Measurements from ENCODE around the gene RNF34. TPM values are rescaled to one million over a fixed set of nuclear protein-coding genes. Genes with fewer than 3 reads are reported as not detected.

RNF34 gene
- total RNA-seq, 2 experiments from 2014 or later: 70.4 to 72.5 TPM

GRCh38 chr12:121392325-121392716 is 7.6 kb upstream of the RNF34 start:
- no peak for DNase-seq
- no peak overlapping the region for H3K4me3 Mint-ChIP-seq
- intact Hi-C loops (cut with micrococcal nuclease): no loop called here
- H3K9me3 Mint-ChIP-seq: no peaks in the 10 kb centered on the region
- peaks cover 14% of the 10 kb centered on the region for H3K4me1 Mint-ChIP-seq (ENCODE audit: low read depth)
- no peaks in the 10 kb centered on the region for H3K36me3 Mint-ChIP-seq
- POLR2A ChIA-PET: interaction anchor here (1.3 to 2.1 kb wide), 2 partner anchors 8 to 10 kb away, joined by 4 to 21 read pairs; partner anchors contain the start of gene RNF34
- CTCF ChIA-PET: interaction anchor here (1.4 kb wide), 1 partner anchor 57 kb away, joined by 4 read pairs; no protein-coding TSS in a partner anchor
- H3K27ac Mint-ChIP-seq: no peak overlapping the region
- no peaks in the 10 kb centered on the region for H3K27me3 Mint-ChIP-seq

DNA sequence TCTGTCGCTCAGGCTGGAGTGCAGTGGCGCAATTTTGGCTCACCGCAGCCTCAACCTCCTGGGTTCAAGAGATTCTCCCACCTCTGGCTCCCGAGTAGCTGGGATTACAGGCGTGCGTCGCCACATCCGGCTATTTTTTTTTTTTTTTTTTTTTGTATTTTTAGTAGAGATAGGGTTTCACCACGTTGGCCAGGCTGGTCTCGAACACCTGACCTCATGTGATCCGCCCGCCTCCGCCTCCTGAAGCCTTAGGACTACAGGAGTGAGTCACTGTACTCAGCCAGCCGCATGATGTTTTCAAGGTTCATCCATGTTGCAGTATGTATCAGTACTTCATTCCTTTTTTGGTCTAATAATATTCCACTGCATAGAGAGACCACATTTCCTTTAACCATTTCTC is 2.4 kb upstream of the RNF34 start:
- H3K4me3 Mint-ChIP-seq: no peak overlapping the region
- DNase-seq: no peak
- CTCF ChIA-PET: no interaction called here
- peaks cover 20% of the 10 kb centered on the region for H3K4me1 Mint-ChIP-seq (ENCODE audit: low read depth)
- intact Hi-C loops (cut with micrococcal nuclease): no loop called here
- H3K36me3 Mint-ChIP-seq: peaks cover 7% of the 10 kb centered on the region
- H3K27me3 Mint-ChIP-seq: no peaks in the 10 kb centered on the region
- POLR2A ChIA-PET: interaction anchor here (0.6 kb wide), 1 partner anchor 843 kb away, joined by 3 read pairs; no protein-coding TSS in a partner anchor
- no peak overlapping the region for H3K27ac Mint-ChIP-seq
- no peaks in the 10 kb centered on the region for H3K9me3 Mint-ChIP-seq

GRCh38 chr12:121398355-121398754 is 1.6 kb upstream of the RNF34 start:
- DNase-seq: no peak
- ChIA-PET CTCF (no interaction called here), POLR2A (interaction anchor here (2.9 kb wide), 1 partner anchor 47 kb away, joined by 43 read pairs; the partner anchor contains the start of gene ANAPC5)
- H3K4me3 Mint-ChIP-seq: peak overlapping the region; percentile 94
- H3K4me1 Mint-ChIP-seq (ENCODE audit: low read depth): peaks cover 26% of the 10 kb centered on the region
- no peak overlapping the region for H3K27ac Mint-ChIP-seq
- intact Hi-C loops (cut with micrococcal nuclease): loop anchor here (2.0 kb wide), 1 partner anchor 102 kb away; the partner anchor contains the start of gene CAMKK2
- H3K36me3 Mint-ChIP-seq: peaks cover 11% of the 10 kb centered on the region
- no peaks in the 10 kb centered on the region for H3K9me3 Mint-ChIP-seq
- H3K27me3 Mint-ChIP-seq: no peaks in the 10 kb centered on the region

- H3K27me3 Mint-ChIP-seq: no peaks in the 10 kb centered on the region
- POLR2A ChIA-PET: interaction anchor here (0.5 to 2.9 kb wide), 17 partner anchors 9 to 1199 kb away, joined by 3 to 43 read pairs (median 4); partner anchors contain the start of genes ANAPC5, CAMKK2 and RPLP0
- peak overlapping the region; percentile 94 for H3K4me3 Mint-ChIP-seq
- CTCF ChIA-PET: interaction anchor here (0.7 to 3.9 kb wide), 10 partner anchors 42 to 394 kb away, joined by 3 to 19 read pairs (median 4); partner anchors contain the start of genes ANAPC5 and ORAI1
- peak overlapping the region; percentile 96 for H3K27ac Mint-ChIP-seq
- peaks cover 37% of the 10 kb centered on the region for H3K4me1 Mint-ChIP-seq (ENCODE audit: low read depth)
- peak; percentile 77 for DNase-seq
- intact Hi-C loops (cut with micrococcal nuclease): loop anchor here (1.0 to 5.0 kb wide), 7 partner anchors 48 to 714 kb away; partner anchors contain the start of genes ANAPC5, MLEC, P2RX4 and PSMD9
- no peaks in the 10 kb centered on the region for H3K9me3 Mint-ChIP-seq
- H3K36me3 Mint-ChIP-seq: peaks cover 22% of the 10 kb centered on the region
These were observed 618 bp downstream of the RNF34 start for GRCh38 chr12:121400332-121401139.

GRCh38 chr12:121403721-121404120 is 3.8 kb downstream of the RNF34 start:
- H3K27ac Mint-ChIP-seq: no peak overlapping the region
- intact Hi-C loops (cut with micrococcal nuclease): loop anchor here (5.0 kb wide), 2 partner anchors 189 to 191 kb away; partner anchors contain the start of gene P2RX4
- peaks cover 51% of the 10 kb centered on the region for H3K4me1 Mint-ChIP-seq (ENCODE audit: low read depth)
- H3K36me3 Mint-ChIP-seq: peaks cover 39% of the 10 kb centered on the region
- H3K27me3 Mint-ChIP-seq: no peaks in the 10 kb centered on the region
- ChIA-PET CTCF (interaction anchor here (0.6 to 2.9 kb wide), 3 partner anchors 39 to 292 kb away, joined by 3 to 11 read pairs (median 4); no protein-coding TSS in a partner anchor), POLR2A (no interaction called here)
- no peak overlapping the region for H3K4me3 Mint-ChIP-seq
- DNase-seq: no peak
- H3K9me3 Mint-ChIP-seq: no peaks in the 10 kb centered on the region

DNA sequence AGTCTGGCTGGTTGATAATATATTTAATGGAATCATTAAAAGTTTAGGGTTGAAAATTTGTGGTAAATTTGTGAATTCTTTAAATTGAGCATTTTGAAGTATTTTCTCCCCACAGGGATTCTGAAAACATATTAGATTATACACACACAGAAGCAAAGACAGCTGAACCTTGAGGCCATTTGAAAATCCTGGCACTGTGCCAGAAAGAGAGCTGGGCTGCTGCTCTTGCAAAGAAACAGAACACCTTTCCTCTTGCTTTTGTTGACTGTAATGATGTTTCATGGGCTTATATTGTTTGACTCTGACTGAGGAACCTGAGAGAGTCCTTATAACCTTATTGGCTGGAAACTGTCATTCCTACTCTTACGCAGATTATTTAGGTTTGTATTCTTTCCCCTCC is 4.8 kb downstream of the RNF34 start:
- CTCF ChIA-PET: interaction anchor here (0.6 to 3.4 kb wide), 3 partner anchors 17 to 70 kb away, joined by 3 to 15 read pairs (median 11); no protein-coding TSS in a partner anchor
- Mint-ChIP-seq H3K27me3 (no peaks in the 10 kb centered on the region), H3K36me3 (peaks cover 40% of the 10 kb centered on the region), H3K27ac (no peak overlapping the region), H3K4me1 (ENCODE audit: low read depth) (peaks cover 49% of the 10 kb centered on the region), H3K4me3 (no peak overlapping the region), H3K9me3 (no peaks in the 10 kb centered on the region)
- intact Hi-C loops (cut with micrococcal nuclease): loop anchor here (5.0 kb wide), 2 partner anchors 188 to 192 kb away; partner anchors contain the start of gene P2RX4
- no peak for DNase-seq
- POLR2A ChIA-PET: no interaction called here

- DNase-seq: no peak
- Mint-ChIP-seq H3K27me3 (no peaks in the 10 kb centered on the region), H3K36me3 (peaks cover 38% of the 10 kb centered on the region), H3K4me1 (ENCODE audit: low read depth) (peaks cover 49% of the 10 kb centered on the region), H3K4me3 (no peak overlapping the region), H3K9me3 (no peaks in the 10 kb centered on the region), H3K27ac (no peak overlapping the region)
- intact Hi-C loops (cut with micrococcal nuclease): no loop called here
- CTCF ChIA-PET: interaction anchor here (0.6 to 3.4 kb wide), 3 partner anchors 17 to 71 kb away, joined by 3 to 15 read pairs (median 11); no protein-coding TSS in a partner anchor
- POLR2A ChIA-PET: no interaction called here
These were observed 5.3 kb downstream of the RNF34 start for GRCh38 chr12:121405211-121405610.

GRCh38 chr12:121413917-121414316 is 14.0 kb downstream of the RNF34 start:
- Mint-ChIP-seq H3K27me3 (no peaks in the 10 kb centered on the region), H3K27ac (no peak overlapping the region), H3K36me3 (peaks cover 23% of the 10 kb centered on the region), H3K4me1 (ENCODE audit: low read depth) (peaks cover 19% of the 10 kb centered on the region), H3K9me3 (no peaks in the 10 kb centered on the region), H3K4me3 (no peak overlapping the region)
- intact Hi-C loops (cut with micrococcal nuclease): no loop called here
- ChIA-PET POLR2A (no interaction called here), CTCF (interaction anchor here (1.1 kb wide), 1 partner anchor 79 kb away, joined by 3 read pairs; no protein-coding TSS in a partner anchor)
- no peak for DNase-seq

GRCh38 chr12:121417847-121418246 is 17.9 kb downstream of the RNF34 start:
- Mint-ChIP-seq H3K4me3 (no peak overlapping the region), H3K36me3 (peaks cover 48% of the 10 kb centered on the region), H3K9me3 (no peaks in the 10 kb centered on the region), H3K27me3 (no peaks in the 10 kb centered on the region), H3K27ac (no peak overlapping the region), H3K4me1 (ENCODE audit: low read depth) (peaks cover 14% of the 10 kb centered on the region)
- intact Hi-C loops (cut with micrococcal nuclease): no loop called here
- DNase-seq: no peak
- ChIA-PET CTCF (interaction anchor here (2.2 kb wide), 1 partner anchor 77 kb away, joined by 6 read pairs; no protein-coding TSS in a partner anchor), POLR2A (no interaction called here)

DNA sequence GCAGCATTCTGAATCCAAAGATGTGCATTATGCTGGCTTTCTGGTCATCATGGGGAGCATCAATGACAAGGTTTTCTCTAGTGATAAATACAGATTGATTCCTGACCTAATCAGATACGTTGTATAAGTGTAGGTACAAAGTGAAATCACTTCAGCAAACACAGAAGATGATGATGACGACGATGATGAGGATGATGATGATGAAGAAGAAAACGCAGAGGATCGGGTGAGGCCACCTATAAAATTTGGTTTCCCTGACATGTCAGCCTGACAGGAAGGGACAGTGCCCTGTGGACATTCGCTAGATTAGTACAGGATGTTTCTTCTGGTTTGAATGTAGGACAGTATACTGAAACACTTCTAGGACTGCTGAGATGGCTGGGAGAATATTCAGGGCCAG is 20.2 kb downstream of the RNF34 start:
- DNase-seq: no peak
- ChIA-PET CTCF (no interaction called here), POLR2A (interaction anchor here (0.6 to 1.1 kb wide), 2 partner anchors 10 to 19 kb away, joined by 3 to 4 read pairs; partner anchors contain the start of gene RNF34)
- no peaks in the 10 kb centered on the region for H3K27me3 Mint-ChIP-seq
- peaks cover 11% of the 10 kb centered on the region for H3K4me1 Mint-ChIP-seq (ENCODE audit: low read depth)
- intact Hi-C loops (cut with micrococcal nuclease): no loop called here
- H3K4me3 Mint-ChIP-seq: no peak overlapping the region
- no peaks in the 10 kb centered on the region for H3K9me3 Mint-ChIP-seq
- peak overlapping the region; percentile 30 for H3K27ac Mint-ChIP-seq
- H3K36me3 Mint-ChIP-seq: peaks cover 64% of the 10 kb centered on the region

GRCh38 chr12:121423253-121423652 is 23.3 kb downstream of the RNF34 start:
- no peak for DNase-seq
- Mint-ChIP-seq H3K36me3 (peaks cover 55% of the 10 kb centered on the region), H3K9me3 (no peaks in the 10 kb centered on the region), H3K4me1 (ENCODE audit: low read depth) (no peaks in the 10 kb centered on the region), H3K27me3 (no peaks in the 10 kb centered on the region), H3K4me3 (no peak overlapping the region), H3K27ac (no peak overlapping the region)
- intact Hi-C loops (cut with micrococcal nuclease): no loop called here
- ChIA-PET CTCF (interaction anchor here (1.0 to 3.2 kb wide), 3 partner anchors 20 to 89 kb away, joined by 4 to 19 read pairs (median 9); no protein-coding TSS in a partner anchor), POLR2A (interaction anchor here (1.6 to 1.9 kb wide), 2 partner anchors 10 to 23 kb away, joined by 5 to 7 read pairs; partner anchors contain the start of gene RNF34)

All from activated CD4-positive, alpha-beta memory T cell treated with anti-CD3 and anti-CD28 coated beads for 36 hours (primary cell).